ENCODE measurements around the gene SNRPA. TPM values are rescaled to one million over a fixed set of nuclear protein-coding genes. Genes with fewer than 3 reads are reported as not detected.
A peak's percentile ranks its signal among the peaks of the same experiment; 100 is the strongest.
"Not testable (repeated sequence)": the region's sequence is repeated elsewhere in the genome, so short reads cannot be mapped to it uniquely, and the experiment has no call there.

Gene SNRPA
- total RNA-seq, 1 experiment from 2014 or later, result 97.5 TPM

GRCh38 chr19:40744554-40745401, 6.2 kb upstream of the SNRPA start:
- DNase-seq (ENCODE audit: low read depth), result no peak

GRCh38 chr19:40745402-40745780, 5.6 kb upstream of the SNRPA start:
- no peak for DNase-seq (ENCODE audit: low read depth)

- no peak for DNase-seq (ENCODE audit: low read depth)
These were observed 3.5 kb upstream of the SNRPA start for GRCh38 chr19:40747536-40747935.

- peak; percentile 100 for DNase-seq (ENCODE audit: low read depth)
These were observed 737 bp upstream of the SNRPA start, which contains the start of gene ACTMAP for GRCh38 chr19:40750058-40750873. TSS of gene ACTMAP (minus strand) at chr19:40750477. CDS start at chr19:40749803, 674 bp downstream.

- no peak for DNase-seq (ENCODE audit: low read depth)
These were observed 1.3 kb downstream of the SNRPA start for GRCh38 chr19:40752257-40752781.

- no peak for DNase-seq (ENCODE audit: low read depth)
These were observed 3.7 kb downstream of the SNRPA start for GRCh38 chr19:40754611-40755247.

GRCh38 chr19:40755248-40755624, 4.2 kb downstream of the SNRPA start:
- DNase-seq (ENCODE audit: low read depth), result no peak

GRCh38 chr19:40755791-40756190, 4.8 kb downstream of the SNRPA start:
- no peak for DNase-seq (ENCODE audit: low read depth)

GRCh38 chr19:40756502-40757110, 5.6 kb downstream of the SNRPA start:
- DNase-seq (ENCODE audit: low read depth), result no peak

- DNase-seq (ENCODE audit: low read depth), result no peak
These were observed 7.5 kb downstream of the SNRPA start for GRCh38 chr19:40758491-40758890.

GRCh38 chr19:40759352-40759751, 8.3 kb downstream of the SNRPA start:
- DNase-seq (ENCODE audit: low read depth), result no peak

GRCh38 chr19:40762754-40763470, 11.9 kb downstream of the SNRPA start:
- no peak for DNase-seq (ENCODE audit: low read depth)

GRCh38 chr19:40763526-40763925, 12.5 kb downstream of the SNRPA start:
- no peak for DNase-seq (ENCODE audit: low read depth)

GRCh38 chr19:40763963-40764362, 13.0 kb downstream of the SNRPA start:
- no peak for DNase-seq (ENCODE audit: low read depth)

- DNase-seq (ENCODE audit: low read depth), result not testable (repeated sequence)
These were observed 15.4 kb downstream of the SNRPA start for GRCh38 chr19:40766385-40766784.

GRCh38 chr19:40768869-40769268, 17.9 kb downstream of the SNRPA start:
- DNase-seq (ENCODE audit: low read depth), result no peak

- peak; percentile 26 for DNase-seq (ENCODE audit: low read depth)
These were observed 20.3 kb downstream of the SNRPA start for GRCh38 chr19:40771101-40771862.

- no peak for DNase-seq (ENCODE audit: low read depth)
These were observed 24.1 kb downstream of the SNRPA start, which contains the start of gene MIA for GRCh38 chr19:40774916-40775631. TSS of gene MIA (plus strand) at chr19:40775521. CDS start at chr19:40775543, 22 bp downstream.

- no peak for DNase-seq (ENCODE audit: low read depth)
These were observed 24.6 kb downstream of the SNRPA start for GRCh38 chr19:40775632-40776022.
